K562 (cell line): ENCODE results near the gene SLC16A1. TPM values are rescaled to one million over a fixed set of nuclear protein-coding genes. Genes with fewer than 3 reads are reported as not detected.

Experiments
- FUS ChIP-seq: fragments of 200-400 bp; formaldehyde crosslinking; optimal IDR thresholded peaks from 2 replicates; pipeline ENCODE3; 2017; ENCODE audit warnings: low read depth, low read length
- HNRNPH1 ChIP-seq: fragments of 200-400 bp; formaldehyde crosslinking; optimal IDR thresholded peaks from 2 replicates; pipeline ENCODE3; 2017; ENCODE audit warnings: low read depth, mild to moderate bottlenecking, low read length, moderate library complexity
- SMAD3 ChIP-seq: fragments of 450-650 bp; formaldehyde crosslinking; conservative IDR thresholded peaks from 2 replicates; pipeline ENCODE4 v1.4.0; 2020; ENCODE audit warnings: mild to moderate bottlenecking
- SMARCA4 ChIP-seq: fragments of 450-650 bp; IDR thresholded peaks from 2 replicates; pipeline ENCODE4 v1.6.1; 2016
- TEAD1 ChIP-seq, 2 experiments: fragments of 450-650 bp in 1 of 2; sonication (generic) in 1 of 2; formaldehyde crosslinking; IDR thresholded peaks; 2 replicates each; pipeline versions ENCODE4 v1.4.0 to v1.8.0; 2020 to 2022; ENCODE audit warnings: mild to moderate bottlenecking in 2 of 2, missing genetic modification reagents in 1 of 2
- ZC3H4 ChIP-seq: sonication (generic); formaldehyde crosslinking; IDR thresholded peaks from 2 replicates; pipeline ENCODE4 v1.9.0; 2021; ENCODE audit warnings: missing genetic modification reagents, borderline replicate concordance
- ZKSCAN1 ChIP-seq: fragments of 150-350 bp; IDR thresholded peaks from 2 replicates; pipeline ENCODE4 v1.6.1; 2016; ENCODE audit warnings: low read depth, low read length
- ZNF79 ChIP-seq: fragments of 250-450 bp; sonication (Bioruptor Pico); IDR thresholded peaks from 2 replicates; pipeline ENCODE4 v1.4.0; 2020; ENCODE audit warnings: low read depth, mild to moderate bottlenecking, moderate library complexity
- polyA plus RNA-seq, 8 experiments: library from polyadenylated mRNA; depleted of rRNA in 4 of 8; stranded (reverse) in 5 of 8; unstranded in 3 of 8; fragments of >200 nt; fragmentation: Nextera tagmentation in 2 of 8; fragmentation: Illumina TruSeq in 1 of 8; extraction: Ambion mirVana in 2 of 8; extraction: Trizol in 1 of 8; gene quantifications; 2 replicates each; pipeline versions ENCODE4 v1.2.1 to v1.2.3, GENCODE V29; 2011 to 2014; ENCODE audit warnings: inconsistent platforms in 1 of 8, missing spikeins in 1 of 8
- total RNA-seq, 7 experiments: library from RNA; depleted of rRNA in 6 of 7; stranded (reverse); fragments of >200 nt in 6 of 7; fragmentation: Illumina TruSeq in 2 of 7; extraction: Trizol in 2 of 7; gene quantifications; 2 replicates each; pipeline versions ENCODE4 v1.2.1 to v1.2.3, GENCODE V29; 2011 to 2021; ENCODE audit warnings: low replicate concordance in 1 of 7
- TF ChIP-seq, protein P1 (sequence below): fragments of 250-450 bp; sonication (Bioruptor Pico); IDR thresholded peaks from 2 replicates; pipeline ENCODE4 v1.4.0; 2020
- TF ChIP-seq, protein P2 (sequence below): sonication (generic); formaldehyde crosslinking; IDR thresholded peaks from 2 replicates; pipeline ENCODE4 v1.9.0; 2022; ENCODE audit warnings: mild to moderate bottlenecking, missing genetic modification reagents
- TF ChIP-seq, protein P3 (sequence below): sonication (generic); formaldehyde crosslinking; IDR thresholded peaks from 2 replicates; pipeline ENCODE4 v1.8.0; 2023; ENCODE audit warnings: mild to moderate bottlenecking, missing genetic modification reagents
- TF ChIP-seq, protein P4 (sequence below): fragments of 450-650 bp; IDR thresholded peaks from 2 replicates; pipeline ENCODE4 v1.6.1; 2016; ENCODE audit warnings: low read depth, mild to moderate bottlenecking, moderate library complexity
- TF ChIP-seq, protein P5 (sequence below): fragments of 450-650 bp; formaldehyde crosslinking; IDR thresholded peaks from 2 replicates; pipeline ENCODE4 v1.4.0; 2020; ENCODE audit warnings: mild to moderate bottlenecking, moderate library complexity

The SLC16A1 gene
- total and polyA plus RNA-seq, 9 of the 15 experiments (the other 6 are each of a cell fraction or from before 2014, with no cell fraction given): 73.1 to 244 (median 117) TPM

DNA sequence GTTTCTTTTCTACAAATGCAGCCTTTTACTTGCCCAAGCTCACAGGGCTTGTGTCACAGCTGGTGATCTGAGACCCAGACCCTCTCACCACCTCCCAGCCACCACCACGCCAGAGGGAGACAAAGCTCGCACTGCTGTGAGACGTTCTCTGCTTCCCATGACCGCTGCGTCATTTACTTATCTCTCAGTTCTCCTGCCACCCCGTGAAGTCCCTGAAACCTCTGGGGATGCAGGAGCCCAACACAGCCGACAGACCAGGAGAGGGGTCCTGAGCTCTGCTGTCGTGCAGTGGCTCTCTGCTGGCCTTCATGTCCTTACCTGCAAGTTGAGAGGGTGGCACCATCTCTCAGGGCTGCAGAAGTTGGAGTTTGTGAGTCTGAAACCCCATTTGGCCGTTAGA lies 77.7 kb downstream of the SLC16A1 start (continued):
- TF ChIP-seq, protein P1, sequence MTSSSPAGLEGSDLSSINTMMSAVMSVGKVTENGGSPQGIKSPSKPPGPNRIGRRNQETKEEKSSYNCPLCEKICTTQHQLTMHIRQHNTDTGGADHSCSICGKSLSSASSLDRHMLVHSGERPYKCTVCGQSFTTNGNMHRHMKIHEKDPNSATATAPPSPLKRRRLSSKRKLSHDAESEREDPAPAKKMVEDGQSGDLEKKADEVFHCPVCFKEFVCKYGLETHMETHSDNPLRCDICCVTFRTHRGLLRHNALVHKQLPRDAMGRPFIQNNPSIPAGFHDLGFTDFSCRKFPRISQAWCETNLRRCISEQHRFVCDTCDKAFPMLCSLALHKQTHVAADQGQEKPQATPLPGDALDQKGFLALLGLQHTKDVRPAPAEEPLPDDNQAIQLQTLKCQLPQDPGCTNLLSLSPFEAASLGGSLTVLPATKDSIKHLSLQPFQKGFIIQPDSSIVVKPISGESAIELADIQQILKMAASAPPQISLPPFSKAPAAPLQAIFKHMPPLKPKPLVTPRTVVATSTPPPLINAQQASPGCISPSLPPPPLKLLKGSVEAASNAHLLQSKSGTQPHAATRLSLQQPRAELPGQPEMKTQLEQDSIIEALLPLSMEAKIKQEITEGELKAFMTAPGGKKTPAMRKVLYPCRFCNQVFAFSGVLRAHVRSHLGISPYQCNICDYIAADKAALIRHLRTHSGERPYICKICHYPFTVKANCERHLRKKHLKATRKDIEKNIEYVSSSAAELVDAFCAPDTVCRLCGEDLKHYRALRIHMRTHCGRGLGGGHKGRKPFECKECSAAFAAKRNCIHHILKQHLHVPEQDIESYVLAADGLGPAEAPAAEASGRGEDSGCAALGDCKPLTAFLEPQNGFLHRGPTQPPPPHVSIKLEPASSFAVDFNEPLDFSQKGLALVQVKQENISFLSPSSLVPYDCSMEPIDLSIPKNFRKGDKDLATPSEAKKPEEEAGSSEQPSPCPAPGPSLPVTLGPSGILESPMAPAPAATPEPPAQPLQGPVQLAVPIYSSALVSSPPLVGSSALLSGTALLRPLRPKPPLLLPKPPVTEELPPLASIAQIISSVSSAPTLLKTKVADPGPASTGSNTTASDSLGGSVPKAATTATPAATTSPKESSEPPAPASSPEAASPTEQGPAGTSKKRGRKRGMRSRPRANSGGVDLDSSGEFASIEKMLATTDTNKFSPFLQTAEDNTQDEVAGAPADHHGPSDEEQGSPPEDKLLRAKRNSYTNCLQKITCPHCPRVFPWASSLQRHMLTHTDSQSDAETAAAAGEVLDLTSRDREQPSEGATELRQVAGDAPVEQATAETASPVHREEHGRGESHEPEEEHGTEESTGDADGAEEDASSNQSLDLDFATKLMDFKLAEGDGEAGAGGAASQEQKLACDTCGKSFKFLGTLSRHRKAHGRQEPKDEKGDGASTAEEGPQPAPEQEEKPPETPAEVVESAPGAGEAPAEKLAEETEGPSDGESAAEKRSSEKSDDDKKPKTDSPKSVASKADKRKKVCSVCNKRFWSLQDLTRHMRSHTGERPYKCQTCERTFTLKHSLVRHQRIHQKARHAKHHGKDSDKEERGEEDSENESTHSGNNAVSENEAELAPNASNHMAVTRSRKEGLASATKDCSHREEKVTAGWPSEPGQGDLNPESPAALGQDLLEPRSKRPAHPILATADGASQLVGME (CRISPR knock-in tag): no peak
- TF ChIP-seq SMARCA4: peak; percentile 64; the same call in 1 of the 2 replicates
- TF ChIP-seq FUS: no peak
- 0 out of 2 replicates have a peak, but pooled peaks have one; percentile 8 for TF ChIP-seq ZKSCAN1
- TF ChIP-seq HNRNPH1: no peak
- TF ChIP-seq TEAD1 (CRISPR knock-in tag; IDR thresholded peaks at IDR 0.05): 0 out of 4 replicates have a peak, but pooled peaks of 1 of the 2 experiments have one; percentile 33
- no peak for TF ChIP-seq ZC3H4 (CRISPR knock-in tag)
- peak; percentile 3; the same call in 1 of the 2 replicates for TF ChIP-seq SMAD3 (CRISPR knock-in tag)
- TF ChIP-seq, protein P2, sequence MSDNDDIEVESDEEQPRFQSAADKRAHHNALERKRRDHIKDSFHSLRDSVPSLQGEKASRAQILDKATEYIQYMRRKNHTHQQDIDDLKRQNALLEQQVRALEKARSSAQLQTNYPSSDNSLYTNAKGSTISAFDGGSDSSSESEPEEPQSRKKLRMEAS (CRISPR knock-in tag): no peak
- TF ChIP-seq, protein P3, sequence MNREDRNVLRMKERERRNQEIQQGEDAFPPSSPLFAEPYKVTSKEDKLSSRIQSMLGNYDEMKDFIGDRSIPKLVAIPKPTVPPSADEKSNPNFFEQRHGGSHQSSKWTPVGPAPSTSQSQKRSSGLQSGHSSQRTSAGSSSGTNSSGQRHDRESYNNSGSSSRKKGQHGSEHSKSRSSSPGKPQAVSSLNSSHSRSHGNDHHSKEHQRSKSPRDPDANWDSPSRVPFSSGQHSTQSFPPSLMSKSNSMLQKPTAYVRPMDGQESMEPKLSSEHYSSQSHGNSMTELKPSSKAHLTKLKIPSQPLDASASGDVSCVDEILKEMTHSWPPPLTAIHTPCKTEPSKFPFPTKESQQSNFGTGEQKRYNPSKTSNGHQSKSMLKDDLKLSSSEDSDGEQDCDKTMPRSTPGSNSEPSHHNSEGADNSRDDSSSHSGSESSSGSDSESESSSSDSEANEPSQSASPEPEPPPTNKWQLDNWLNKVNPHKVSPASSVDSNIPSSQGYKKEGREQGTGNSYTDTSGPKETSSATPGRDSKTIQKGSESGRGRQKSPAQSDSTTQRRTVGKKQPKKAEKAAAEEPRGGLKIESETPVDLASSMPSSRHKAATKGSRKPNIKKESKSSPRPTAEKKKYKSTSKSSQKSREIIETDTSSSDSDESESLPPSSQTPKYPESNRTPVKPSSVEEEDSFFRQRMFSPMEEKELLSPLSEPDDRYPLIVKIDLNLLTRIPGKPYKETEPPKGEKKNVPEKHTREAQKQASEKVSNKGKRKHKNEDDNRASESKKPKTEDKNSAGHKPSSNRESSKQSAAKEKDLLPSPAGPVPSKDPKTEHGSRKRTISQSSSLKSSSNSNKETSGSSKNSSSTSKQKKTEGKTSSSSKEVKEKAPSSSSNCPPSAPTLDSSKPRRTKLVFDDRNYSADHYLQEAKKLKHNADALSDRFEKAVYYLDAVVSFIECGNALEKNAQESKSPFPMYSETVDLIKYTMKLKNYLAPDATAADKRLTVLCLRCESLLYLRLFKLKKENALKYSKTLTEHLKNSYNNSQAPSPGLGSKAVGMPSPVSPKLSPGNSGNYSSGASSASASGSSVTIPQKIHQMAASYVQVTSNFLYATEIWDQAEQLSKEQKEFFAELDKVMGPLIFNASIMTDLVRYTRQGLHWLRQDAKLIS: no peak; the same call in 1 of the 2 replicates
- TF ChIP-seq, protein P4, sequence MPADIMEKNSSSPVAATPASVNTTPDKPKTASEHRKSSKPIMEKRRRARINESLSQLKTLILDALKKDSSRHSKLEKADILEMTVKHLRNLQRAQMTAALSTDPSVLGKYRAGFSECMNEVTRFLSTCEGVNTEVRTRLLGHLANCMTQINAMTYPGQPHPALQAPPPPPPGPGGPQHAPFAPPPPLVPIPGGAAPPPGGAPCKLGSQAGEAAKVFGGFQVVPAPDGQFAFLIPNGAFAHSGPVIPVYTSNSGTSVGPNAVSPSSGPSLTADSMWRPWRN: no peak
- TF ChIP-seq ZNF79: no peak
- TF ChIP-seq, protein P5, sequence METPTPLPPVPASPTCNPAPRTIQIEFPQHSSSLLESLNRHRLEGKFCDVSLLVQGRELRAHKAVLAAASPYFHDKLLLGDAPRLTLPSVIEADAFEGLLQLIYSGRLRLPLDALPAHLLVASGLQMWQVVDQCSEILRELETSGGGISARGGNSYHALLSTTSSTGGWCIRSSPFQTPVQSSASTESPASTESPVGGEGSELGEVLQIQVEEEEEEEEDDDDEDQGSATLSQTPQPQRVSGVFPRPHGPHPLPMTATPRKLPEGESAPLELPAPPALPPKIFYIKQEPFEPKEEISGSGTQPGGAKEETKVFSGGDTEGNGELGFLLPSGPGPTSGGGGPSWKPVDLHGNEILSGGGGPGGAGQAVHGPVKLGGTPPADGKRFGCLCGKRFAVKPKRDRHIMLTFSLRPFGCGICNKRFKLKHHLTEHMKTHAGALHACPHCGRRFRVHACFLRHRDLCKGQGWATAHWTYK (CRISPR knock-in tag): peak; percentile 68; the same call in 1 of the 2 replicates
